Hematopoietic multipotent progenitor cell treated with erythropoietin and hydrocortisone succinate and interleukin-3 and kit ligand, for 8 days (in vitro differentiated cells): ENCODE measurements around the gene TMEM116.

Experiments
- DNase-seq: peaks from one replicate; pipeline ENCODE4 v3.0.0-alpha.2; 2015

The TMEM116 gene

GRCh38 chr12:111887926-111888745 is 124.8 kb downstream of the TMEM116 start:
- DNase-seq: no peak

GRCh38 chr12:111886662-111887545 is 126.1 kb downstream of the TMEM116 start:
- DNase-seq: no peak

- DNase-seq: no peak
These were observed 131.2 kb downstream of the TMEM116 start for GRCh38 chr12:111881716-111882115.
